Parathyroid adenoma (tissue), 2 donors: ENCODE data around the gene KLKB1.
"Not testable (repeated sequence)": the region's sequence is repeated elsewhere in the genome, so short reads cannot be mapped to it uniquely, and the experiment has no call there.

ENCODE experiments used
- H2AFZ ChIP-seq: fragments of 300-600 bp; sonication (generic); one replicate; pipeline ENCODE4 v1.7.0; 2017; ENCODE audit warnings: antibody characterized with exemption, mild to moderate bottlenecking
- H3K27ac ChIP-seq: fragments of 300-600 bp; sonication (generic); one replicate; pipeline ENCODE4 v1.7.0; 2017
- H3K27me3 ChIP-seq: fragments of 300-600 bp; sonication (generic); one replicate; pipeline ENCODE4 v1.7.0; 2017; ENCODE audit warnings: low read length; ENCODE audit not compliant: control insufficient read depth, insufficient read depth
- H3K36me3 ChIP-seq: fragments of 300-600 bp; sonication (generic); one replicate; pipeline ENCODE4 v1.7.0; 2017; ENCODE audit warnings: low read length; ENCODE audit not compliant: control insufficient read depth, insufficient read depth
- H3K4me1 ChIP-seq: fragments of 300-600 bp; sonication (generic); one replicate; pipeline ENCODE4 v1.7.0; 2017; ENCODE audit warnings: control low read depth
- H3K4me2 ChIP-seq: fragments of 300-600 bp; sonication (generic); one replicate; pipeline ENCODE4 v1.7.0; 2017; ENCODE audit warnings: low read length
- H3K4me3 ChIP-seq: fragments of 300-600 bp; sonication (generic); one replicate; pipeline ENCODE4 v1.7.0; 2017; ENCODE audit warnings: low read depth, low read length
- H3K79me2 ChIP-seq: fragments of 300-600 bp; sonication (generic); one replicate; pipeline ENCODE4 v1.7.0; 2017; ENCODE audit warnings: control low read depth
- H3K9ac ChIP-seq: fragments of 300-600 bp; sonication (generic); one replicate; pipeline ENCODE4 v1.7.0; 2017; ENCODE audit warnings: mild to moderate bottlenecking
- H3K9me3 ChIP-seq: fragments of 300-600 bp; sonication (generic); one replicate; pipeline ENCODE4 v1.7.0; 2017; ENCODE audit warnings: low read length; ENCODE audit not compliant: control insufficient read depth
- CTCF ChIP-seq: fragments of 300-600 bp; sonication (generic); IDR thresholded peaks from one replicate; pipeline ENCODE4 v1.7.0; 2017; ENCODE audit warnings: antibody characterized with exemption, mild to moderate bottlenecking
- donor health status: primary hyperparathyroidism.

The KLKB1 gene

GRCh38 chr4:186241616-186242015 is 14.3 kb downstream of the KLKB1 start:
- Histone ChIP-seq H3K9me3 (no peaks in the 10 kb centered on the region), H3K36me3 (no peaks in the 10 kb centered on the region), H3K4me3 (no peak overlapping the region), H3K9ac (no peak overlapping the region), H3K4me1 (no peaks in the 10 kb centered on the region), H3K79me2 (no peaks in the 10 kb centered on the region), H3K27me3 (no peaks in the 10 kb centered on the region), H3K27ac (no peak overlapping the region), H2AFZ (no peak overlapping the region), H3K4me2 (no peak overlapping the region)
- TF ChIP-seq CTCF, result no peak

GRCh38 chr4:186242031-186242430 is 14.7 kb downstream of the KLKB1 start:
- not testable (repeated sequence) for H3K27me3 ChIP-seq, H3K27ac ChIP-seq, H3K9ac ChIP-seq, H3K4me1 ChIP-seq, H3K36me3 ChIP-seq, H2AFZ ChIP-seq, H3K79me2 ChIP-seq, H3K4me2 ChIP-seq, H3K9me3 ChIP-seq, H3K4me3 ChIP-seq

GRCh38 chr4:186243331-186243730 is 16.0 kb downstream of the KLKB1 start:
- TF ChIP-seq CTCF, result no peak
- Histone ChIP-seq H3K4me1 (no peaks in the 10 kb centered on the region), H3K27ac (no peak overlapping the region), H3K27me3 (no peaks in the 10 kb centered on the region), H3K36me3 (no peaks in the 10 kb centered on the region), H3K4me3 (no peak overlapping the region), H3K4me2 (no peak overlapping the region), H3K9ac (no peak overlapping the region), H3K9me3 (no peaks in the 10 kb centered on the region), H2AFZ (no peak overlapping the region), H3K79me2 (no peaks in the 10 kb centered on the region)

- Histone ChIP-seq H3K79me2 (no peaks in the 10 kb centered on the region), H3K4me2 (no peak overlapping the region), H3K4me1 (no peaks in the 10 kb centered on the region), H3K9me3 (no peaks in the 10 kb centered on the region), H3K4me3 (no peak overlapping the region), H3K36me3 (no peaks in the 10 kb centered on the region), H3K27ac (no peak overlapping the region), H3K9ac (no peak overlapping the region), H2AFZ (no peak overlapping the region), H3K27me3 (no peaks in the 10 kb centered on the region)
- TF ChIP-seq CTCF, result no peak
Observed at GRCh38 chr4:186244835-186245234, 17.5 kb downstream of the KLKB1 start.

- not testable (repeated sequence) for H3K36me3 ChIP-seq, H2AFZ ChIP-seq, H3K4me3 ChIP-seq, H3K27me3 ChIP-seq, H3K9me3 ChIP-seq, H3K4me2 ChIP-seq, H3K9ac ChIP-seq, H3K4me1 ChIP-seq, H3K79me2 ChIP-seq, H3K27ac ChIP-seq
Observed at GRCh38 chr4:186247062-186247752, 19.9 kb downstream of the KLKB1 start.

GRCh38 chr4:186248643-186249042 is 21.3 kb downstream of the KLKB1 start:
- H3K4me3 ChIP-seq, result no peak overlapping the region
- H3K27me3 ChIP-seq, result no peaks in the 10 kb centered on the region
- H3K79me2 ChIP-seq, result no peaks in the 10 kb centered on the region
- H3K4me2 ChIP-seq, result no peak overlapping the region
- TF ChIP-seq CTCF, result no peak
- no peak overlapping the region for H3K9ac ChIP-seq
- H3K9me3 ChIP-seq, result no peaks in the 10 kb centered on the region
- H2AFZ ChIP-seq, result no peak overlapping the region
- H3K4me1 ChIP-seq, result no peaks in the 10 kb centered on the region
- no peak overlapping the region for H3K27ac ChIP-seq
- H3K36me3 ChIP-seq, result no peaks in the 10 kb centered on the region
